IMR-90 (cell line): ENCODE results near the gene ASPA. TPM values are rescaled to one million over a fixed set of nuclear protein-coding genes. Genes with fewer than 3 reads are reported as not detected.

Experiments
- ATAC-seq: fragments of 200-7000 bp; cut with Tn5 transposase; 2 replicates; pipeline ENCODE4 v1.9.1; 2020; ENCODE audit warnings: low read depth, mild to moderate bottlenecking, moderate library complexity
- BruUV-seq: library from RNA; stranded (reverse); fragments of 400-500 nt; replicated peaks from 2 replicates; lab custom pipeline; 2021; lab: Mats Ljungman, UMichigan
- CTCF ChIA-PET: fragments of 300-600 bp; formaldehyde crosslinking; extraction: SDS; loops from one replicate; lab custom pipeline; 2021; ENCODE audit warnings: antibody characterized with exemption; lab: Yijun Ruan, JAX
- POLR2A ChIA-PET: fragments of 300-600 bp; sonication (Branson Sonifier 250); formaldehyde crosslinking; loops from one replicate; lab custom pipeline; 2022; ENCODE audit warnings: antibody characterized with exemption; ENCODE audit not compliant: unreplicated experiment; lab: Charles Lee
- DNase-seq: peaks from one replicate; pipeline ENCODE4 v3.0.0; 2013
- H2AFZ ChIP-seq: replicated peaks from 2 replicates; pipeline ENCODE3; 2013; ENCODE audit warnings: low read length, mild to moderate bottlenecking; ENCODE audit not compliant: poor library complexity
- H2AK5ac ChIP-seq: 2 replicates; pipeline ENCODE4 v1.6.1; 2013; ENCODE audit warnings: low read depth, low read length, inconsistent platforms
- H2AK9ac ChIP-seq: replicated peaks from 2 replicates; pipeline ENCODE3; 2013; ENCODE audit warnings: mild to moderate bottlenecking, low read depth, low read length, moderate library complexity; ENCODE audit not compliant: poor library complexity
- H2BK120ac ChIP-seq: 2 replicates; pipeline ENCODE4 v1.6.1; 2013; ENCODE audit warnings: low read depth, low read length, inconsistent platforms
- H2BK15ac ChIP-seq: 3 replicates; pipeline ENCODE4 v1.6.1; 2013; ENCODE audit warnings: low read depth, low read length, inconsistent platforms
- H2BK20ac ChIP-seq: 2 replicates; pipeline ENCODE4 v1.6.1; 2013; ENCODE audit warnings: low read depth, mild to moderate bottlenecking, inconsistent platforms, low read length, moderate library complexity
- H2BK5ac ChIP-seq: 2 replicates; pipeline ENCODE4 v1.6.1; 2013; ENCODE audit warnings: mild to moderate bottlenecking, low read depth, low read length, inconsistent platforms; ENCODE audit not compliant: poor library complexity, severe bottlenecking
- H3K14ac ChIP-seq: replicated peaks from 2 replicates; pipeline ENCODE4 v1.6.1; 2013; ENCODE audit warnings: low read depth, low read length, inconsistent platforms
- H3K18ac ChIP-seq: 2 replicates; pipeline ENCODE4 v1.6.1; 2013; ENCODE audit warnings: low read depth, low read length, control low read depth
- H3K23ac ChIP-seq: 2 replicates; pipeline ENCODE4 v1.6.1; 2013; ENCODE audit warnings: low read depth, low read length, inconsistent platforms
- H3K27ac ChIP-seq: 2 replicates; pipeline ENCODE4 v1.5.1; 2013; ENCODE audit warnings: mild to moderate bottlenecking, control low read depth, low read length; ENCODE audit not compliant: insufficient read depth
- H3K27me3 ChIP-seq: 2 replicates; pipeline ENCODE4 v1.6.1; 2013; ENCODE audit warnings: low read length; ENCODE audit not compliant: control insufficient read depth, insufficient read depth
- H3K36me3 ChIP-seq: 2 replicates; pipeline ENCODE4 v1.6.1; 2013; ENCODE audit warnings: low read length, mixed read lengths; ENCODE audit not compliant: control insufficient read depth, insufficient read depth
- H3K4ac ChIP-seq: 2 replicates; pipeline ENCODE4 v1.6.1; 2013; ENCODE audit warnings: low read depth, low read length, inconsistent platforms
- H3K4me1 ChIP-seq: 2 replicates; pipeline ENCODE4 v1.6.1; 2013; ENCODE audit warnings: low read length, mixed read lengths; ENCODE audit not compliant: control insufficient read depth, insufficient read depth
- H3K4me2 ChIP-seq: 2 replicates; pipeline ENCODE4 v1.6.1; 2013; ENCODE audit warnings: low read depth, mild to moderate bottlenecking, control low read depth, low read length, moderate library complexity
- H3K4me3 ChIP-seq: 2 replicates; pipeline ENCODE4 v1.5.1; 2013; ENCODE audit warnings: low read depth, mild to moderate bottlenecking, control low read depth, low read length, moderate library complexity; ENCODE audit not compliant: insufficient read depth
- H3K56ac ChIP-seq: 2 replicates; pipeline ENCODE4 v1.6.1; 2013; ENCODE audit warnings: low read length, inconsistent platforms; ENCODE audit not compliant: insufficient read depth; ENCODE audit errors: extremely low read depth
- H3K79me1 ChIP-seq, 2 experiments: 2 replicates each; pipeline ENCODE4 v1.6.1; 2013; ENCODE audit warnings: low read length in 2 of 2, inconsistent platforms in 1 of 2, low read depth in 1 of 2
- H3K9ac ChIP-seq: 2 replicates; pipeline ENCODE4 v1.6.1; 2013; ENCODE audit warnings: low read depth, low read length, control low read depth
- H3K9me1 ChIP-seq: 2 replicates; pipeline ENCODE4 v1.6.1; 2013; ENCODE audit warnings: low read length, inconsistent platforms; ENCODE audit not compliant: insufficient read depth
- H3K9me3 ChIP-seq: 2 replicates; pipeline ENCODE4 v1.6.1; 2013; ENCODE audit warnings: low read length; ENCODE audit not compliant: control insufficient read depth, insufficient read depth
- H4K20me1 ChIP-seq: 2 replicates; pipeline ENCODE4 v1.6.1; 2013; ENCODE audit warnings: low read length, inconsistent platforms; ENCODE audit not compliant: insufficient read depth
- H4K5ac ChIP-seq: 2 replicates; pipeline ENCODE4 v1.6.1; 2013; ENCODE audit warnings: mild to moderate bottlenecking, low read depth, low read length, control low read depth
- H4K8ac ChIP-seq, 2 experiments: 2 replicates each; pipeline ENCODE4 v1.6.1; 2013; ENCODE audit warnings: low read depth in 2 of 2, low read length in 2 of 2, control low read depth in 1 of 2, inconsistent platforms in 1 of 2
- H4K91ac ChIP-seq: 2 replicates; pipeline ENCODE4 v1.6.1; 2013; ENCODE audit warnings: low read depth, low read length, inconsistent platforms; ENCODE audit not compliant: insufficient read depth
- BHLHE40 ChIP-seq: fragments of 150-350 bp; IDR thresholded peaks from 2 replicates; pipeline ENCODE4 v1.6.1; 2016; ENCODE audit warnings: mild to moderate bottlenecking, low read depth, low read length
- CEBPB ChIP-seq: IDR thresholded peaks from 2 replicates; pipeline ENCODE4 v1.6.1; 2012; ENCODE audit warnings: low read depth, low read length, improper control_type of control experiment
- CHD1 ChIP-seq: IDR thresholded peaks from 2 replicates; pipeline ENCODE4 v1.6.1; 2012; ENCODE audit warnings: low read depth, low read length, improper control_type of control experiment
- ELK1 ChIP-seq: fragments of 150-350 bp; IDR thresholded peaks from 2 replicates; pipeline ENCODE4 v1.6.1; 2016; ENCODE audit warnings: low read depth, mild to moderate bottlenecking, low read length, moderate library complexity, borderline replicate concordance
- FOS ChIP-seq: fragments of 150-350 bp; IDR thresholded peaks from 2 replicates; pipeline ENCODE4 v1.6.1; 2016; ENCODE audit warnings: low read depth, low read length
- MAFK ChIP-seq: IDR thresholded peaks from 2 replicates; pipeline ENCODE4 v1.6.1; 2012; ENCODE audit warnings: low read depth, low read length, improper control_type of control experiment
- MAZ ChIP-seq: IDR thresholded peaks from 2 replicates; pipeline ENCODE4 v1.6.1; 2012; ENCODE audit warnings: low read depth, mild to moderate bottlenecking, low read length, improper control_type of control experiment, moderate library complexity, borderline replicate concordance
- MXI1 ChIP-seq: IDR thresholded peaks from 2 replicates; pipeline ENCODE4 v1.6.1; 2012; ENCODE audit warnings: low read depth, mild to moderate bottlenecking, low read length, moderate library complexity, borderline replicate concordance
- NFE2L2 ChIP-seq: fragments of 150-350 bp; IDR thresholded peaks from 2 replicates; pipeline ENCODE4 v1.6.1; 2016; ENCODE audit warnings: low read depth, mild to moderate bottlenecking, low read length
- POLR2A ChIP-seq: IDR thresholded peaks from 2 replicates; pipeline ENCODE4 v1.6.1; 2012; ENCODE audit warnings: mild to moderate bottlenecking, low read depth, low read length
- RAD21 ChIP-seq: IDR thresholded peaks from 2 replicates; pipeline ENCODE4 v1.6.1; 2012; ENCODE audit warnings: low read length, improper control_type of control experiment
- RCOR1 ChIP-seq: IDR thresholded peaks from 2 replicates; pipeline ENCODE4 v1.6.1; 2012; ENCODE audit warnings: mild to moderate bottlenecking, low read length, improper control_type of control experiment; ENCODE audit not compliant: insufficient replicate concordance
- RFX5 ChIP-seq: IDR thresholded peaks from 2 replicates; pipeline ENCODE4 v1.8.0; 2012; ENCODE audit warnings: low read depth, mild to moderate bottlenecking, low read length, moderate library complexity
- SMC3 ChIP-seq: fragments of 150-350 bp; IDR thresholded peaks from 2 replicates; pipeline ENCODE4 v1.6.1; 2016; ENCODE audit warnings: low read depth, mild to moderate bottlenecking, antibody characterized with exemption, low read length, moderate library complexity
- USF2 ChIP-seq: fragments of 150-350 bp; IDR thresholded peaks from 2 replicates; pipeline ENCODE4 v1.6.1; 2017; ENCODE audit warnings: mild to moderate bottlenecking, antibody characterized with exemption, low read length, low read depth
- WGBS, 2 experiments: methylation state at CpG; one replicate each; pipeline versions ENCODE4 v1.1.5 to v1.1.7; 2013; ENCODE audit warnings: missing lambda C conversion rate in 2 of 2; ENCODE audit not compliant: insufficient read length in 1 of 2; ENCODE audit errors: extremely low coverage in 2 of 2; 5-methylcytosine and 5-hydroxymethylcytosine counted together
- dilution Hi-C: fragments of 300-500 bp; cut with HindIII; formaldehyde crosslinking; loops from one replicate; pipeline ENCODE4 v1.14.3; 2018; ENCODE audit warnings: low sequenced_read_pairs; ENCODE audit not compliant: unreplicated experiment
- in situ Hi-C: fragments of 300-500 bp; cut with MboI; formaldehyde crosslinking; loops from 3 replicates; pipeline ENCODE4 v1.14.3; 2019; ENCODE audit warnings: low sequenced_read_pairs, inconsistent platforms, mixed read lengths
- intact Hi-C: fragments of 100-400 bp; cut with micrococcal nuclease; formaldehyde crosslinking; loops from 2 replicates; pipeline ENCODE4 v1.10.0; 2022
- polyA plus RNA-seq, 3 experiments: library from polyadenylated mRNA; depleted of rRNA; stranded (reverse); fragments of >200 nt; gene quantifications; 2 replicates each; pipeline ENCODE4 v1.2.3, GENCODE V29; 2012; ENCODE audit warnings: low replicate concordance in 1 of 3
- total RNA-seq: library from RNA; depleted of rRNA; stranded (reverse); fragments of >200 nt; gene quantifications from 2 replicates; pipeline ENCODE4 v1.2.3, GENCODE V29; 2012
- TF ChIP-seq, protein P1 (sequence below): conservative IDR thresholded peaks from 2 replicates; pipeline ENCODE4 v1.5.1; 2012; ENCODE audit warnings: mild to moderate bottlenecking, low read depth, low read length, improper control_type of control experiment

ASPA gene
- total and polyA plus RNA-seq, 2 of the 4 experiments (the other 2 are of a cell fraction), result 0.02 TPM; not detected in 1

DNA sequence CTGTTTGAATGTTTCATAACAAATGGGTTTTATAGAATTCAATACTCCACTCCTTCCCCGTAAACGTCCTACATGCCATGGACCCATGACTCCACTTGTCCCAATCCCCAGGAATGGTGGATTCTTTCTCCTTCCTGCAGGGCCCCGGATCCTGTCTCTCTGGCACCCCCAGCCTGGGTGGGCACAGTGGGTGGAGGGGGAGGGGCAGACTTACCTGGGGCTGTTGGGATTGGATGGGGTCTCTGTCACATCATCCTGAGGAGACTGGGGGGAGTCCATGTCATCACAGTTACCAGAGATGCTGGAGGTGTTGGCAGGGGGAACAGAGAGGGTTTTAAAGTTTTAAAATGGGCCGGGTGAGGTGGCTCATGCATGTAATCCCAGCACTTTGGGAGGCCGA is 68.6 kb downstream of the ASPA start:
- Histone ChIP-seq H3K18ac (no peak overlapping the region), H3K4me2 (no peak overlapping the region), H2BK120ac (no peak overlapping the region), H3K4me1 (no peaks in the 10 kb centered on the region), H3K56ac (no peak overlapping the region), H4K5ac (no peak overlapping the region), H3K14ac (no peak overlapping the region), H2AK5ac (no peak overlapping the region), H4K20me1 (no peaks in the 10 kb centered on the region), H3K4me3 (no peak overlapping the region), H3K23ac (no peak overlapping the region), H2BK15ac (no peak overlapping the region), H3K9me1 (no peaks in the 10 kb centered on the region), H2AFZ (no peak overlapping the region), H3K27me3 (peaks cover 18% of the 10 kb centered on the region; the same call in 1 of the 2 replicates), H3K9me3 (no peaks in the 10 kb centered on the region), H3K4ac (no peak overlapping the region), H4K8ac (no peak overlapping the region), H2AK9ac (no peak overlapping the region), H3K79me1 (no peaks in the 10 kb centered on the region), H2BK5ac (no peak overlapping the region), H3K27ac (no peak overlapping the region), H3K36me3 (no peaks in the 10 kb centered on the region), H3K9ac (no peak overlapping the region), H4K91ac (no peak overlapping the region), H2BK20ac (no peak overlapping the region)
- WGBS, 2 experiments, result 90% methylated on average over 2 of the region's 5 CpGs; no CpG with 5 or more reads in 1 of the 2 experiments
- in situ Hi-C loops, result no loop called here
- ATAC-seq (no peak), DNase-seq (no peak)
- dilution Hi-C loops, result no loop called here
- BruUV-seq, result no TSS peak
- ChIA-PET CTCF (no interaction called here), POLR2A (no interaction called here)
- TF ChIP-seq ELK1, result no peak
- no peak for TF ChIP-seq RAD21
- no peak for TF ChIP-seq MAFK
- TF ChIP-seq RFX5, result no peak
- TF ChIP-seq BHLHE40, result no peak
- TF ChIP-seq MAZ, result no peak
- TF ChIP-seq CEBPB, result no peak
- TF ChIP-seq SMC3, result no peak
- no peak for TF ChIP-seq NFE2L2
- no peak for TF ChIP-seq MXI1
- TF ChIP-seq RCOR1, result no peak
- TF ChIP-seq CHD1, result no peak
- no peak for TF ChIP-seq FOS
- no peak for TF ChIP-seq USF2
- TF ChIP-seq POLR2A, result no peak
- TF ChIP-seq, protein P1, sequence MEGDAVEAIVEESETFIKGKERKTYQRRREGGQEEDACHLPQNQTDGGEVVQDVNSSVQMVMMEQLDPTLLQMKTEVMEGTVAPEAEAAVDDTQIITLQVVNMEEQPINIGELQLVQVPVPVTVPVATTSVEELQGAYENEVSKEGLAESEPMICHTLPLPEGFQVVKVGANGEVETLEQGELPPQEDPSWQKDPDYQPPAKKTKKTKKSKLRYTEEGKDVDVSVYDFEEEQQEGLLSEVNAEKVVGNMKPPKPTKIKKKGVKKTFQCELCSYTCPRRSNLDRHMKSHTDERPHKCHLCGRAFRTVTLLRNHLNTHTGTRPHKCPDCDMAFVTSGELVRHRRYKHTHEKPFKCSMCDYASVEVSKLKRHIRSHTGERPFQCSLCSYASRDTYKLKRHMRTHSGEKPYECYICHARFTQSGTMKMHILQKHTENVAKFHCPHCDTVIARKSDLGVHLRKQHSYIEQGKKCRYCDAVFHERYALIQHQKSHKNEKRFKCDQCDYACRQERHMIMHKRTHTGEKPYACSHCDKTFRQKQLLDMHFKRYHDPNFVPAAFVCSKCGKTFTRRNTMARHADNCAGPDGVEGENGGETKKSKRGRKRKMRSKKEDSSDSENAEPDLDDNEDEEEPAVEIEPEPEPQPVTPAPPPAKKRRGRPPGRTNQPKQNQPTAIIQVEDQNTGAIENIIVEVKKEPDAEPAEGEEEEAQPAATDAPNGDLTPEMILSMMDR, result no peak
- intact Hi-C loops, result no loop called here
